Measurements from ENCODE around the gene WDR20. TPM values are rescaled to one million over a fixed set of nuclear protein-coding genes. Genes with fewer than 3 reads are reported as not detected.

Gene WDR20
- total and polyA plus RNA-seq, 2 of the 8 experiments (the other 6 are each of a cell fraction or from before 2014, with no cell fraction given): 11.2 to 26.7 TPM

DNA sequence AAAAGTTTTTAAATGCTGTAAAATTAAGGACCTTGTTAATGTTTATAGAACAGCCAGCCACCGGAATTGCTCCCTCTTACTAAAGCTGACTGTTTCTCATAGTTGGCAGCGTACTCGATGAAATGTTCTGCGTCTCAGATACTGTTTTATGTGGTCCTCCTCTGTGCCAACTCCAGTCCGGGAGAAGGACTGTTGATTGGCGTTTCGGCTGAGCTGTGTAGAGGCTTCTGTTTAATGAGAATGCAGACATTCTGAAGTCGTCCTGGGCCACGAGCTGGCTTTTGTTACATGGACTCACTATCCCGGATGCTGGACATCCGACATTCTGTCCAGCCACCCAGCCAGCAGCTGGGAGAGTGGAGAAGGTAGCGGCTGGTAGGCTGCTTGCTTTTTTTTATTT lies 75.4 kb downstream of the WDR20 start:
- Histone ChIP-seq H3K56ac (replicated peaks; ENCODE audit: insufficient read length, low read depth, low read length) (no peak overlapping the region), H3K27me3 (replicated peaks in 1 of 4; ENCODE audit: control insufficient read depth in 3 of 4, extremely low read depth in 1 of 4, insufficient read depth in 3 of 4, low read length in 3 of 4) (no peaks in the 10 kb centered on the region), H2BK15ac (ENCODE audit: low read length) (no peak overlapping the region), H3K18ac (ENCODE audit: extremely low read depth, low read length) (no peak overlapping the region), H3K4me3 (ENCODE audit: extremely low read depth in 1 of 4, insufficient read depth in 2 of 4, low read depth in 3 of 4, low read length in 4 of 4) (no peak overlapping the region), H2AK5ac (ENCODE audit: low read depth, low read length) (no peak overlapping the region), H3K4ac (replicated peaks; ENCODE audit: insufficient read length, low read depth, low read length) (no peak overlapping the region), H3K23me2 (ENCODE audit: low read depth, low read length) (no peaks in the 10 kb centered on the region), H4K5ac (ENCODE audit: insufficient read length, low read depth, low read length) (no peak overlapping the region), H3K79me1 (ENCODE audit: low read depth, low read length) (peaks cover 10% of the 10 kb centered on the region), H3K36me3 (ENCODE audit: control insufficient read depth in 2 of 4, insufficient read depth in 4 of 4, low read length in 3 of 4) (no peaks in the 10 kb centered on the region), H3K79me2 (ENCODE audit: control insufficient read depth in 1 of 2, insufficient read depth in 2 of 2, low read length in 2 of 2) (peaks cover 0 to 21% of the 10 kb centered on the region in 2 experiments; a peak in 2 of 4 replicates), H3K23ac (ENCODE audit: insufficient read length) (no peak overlapping the region), H3K14ac (ENCODE audit: insufficient read length) (no peak overlapping the region), H2BK120ac (replicated peaks; ENCODE audit: low read depth, low read length) (no peak overlapping the region), H4K8ac (ENCODE audit: extremely low read depth, insufficient read depth, low read length) (peak overlapping the region; percentile 29; the same call in 1 of the 2 replicates), H3K9ac (replicated peaks in 1 of 4; ENCODE audit: extremely low read depth in 1 of 4, low read depth in 3 of 4, low read length in 3 of 4) (no peak overlapping the region), H4K20me1 (replicated peaks in 1 of 2; ENCODE audit: control insufficient read depth in 1 of 2, insufficient read depth in 2 of 2, low read length in 2 of 2) (peaks cover 2 to 21% of the 10 kb centered on the region in 2 experiments), H3K4me2 (ENCODE audit: insufficient read depth in 1 of 2, low read depth in 2 of 2, low read length in 2 of 2) (no peak overlapping the region), H3K4me1 (replicated peaks in 1 of 4; ENCODE audit: control insufficient read depth in 3 of 4, insufficient read depth in 4 of 4, low read length in 3 of 4) (peaks cover 0 to 12% (median 0%) of the 10 kb centered on the region in 4 experiments; a peak in 2 of 7 replicates), H2AFZ (ENCODE audit: low read length) (no peak overlapping the region), H2BK20ac (ENCODE audit: low read length) (no peak overlapping the region), H4K91ac (replicated peaks; ENCODE audit: insufficient read length, low read length) (no peak overlapping the region), H2BK12ac (ENCODE audit: low read depth, low read length) (no peak overlapping the region), H3K9me3 (ENCODE audit: insufficient read depth in 2 of 2, low read depth in 1 of 2, low read length in 1 of 2) (no peaks in the 10 kb centered on the region), H2BK5ac (ENCODE audit: low read depth, low read length) (no peak overlapping the region), H3K27ac (ENCODE audit: low read depth, low read length) (no peak overlapping the region)
- no peak for FAIRE-seq
- CTCF ChIA-PET (ENCODE audit: partially characterized antibody): interaction anchor here (0.6 to 3.0 kb wide), 12 partner anchors 10 to 114 kb away, joined by 3 to 17 read pairs (median 4); no protein-coding TSS in a partner anchor
- no peak for DNase-seq (ENCODE audit: low read depth in 1 of 2, low spot score in 2 of 2)
- POLR2A ChIA-PET (ENCODE audit: partially characterized antibody): interaction anchor here (0.7 to 1.3 kb wide), 3 partner anchors 9 to 703 kb away, joined by 3 to 5 read pairs (median 4); no protein-coding TSS in a partner anchor
- 87% methylated on average over 12 of the region's 12 CpGs; no CpG with 5 or more reads in 1 of the 2 experiments for WGBS, 2 experiments (ENCODE audit: extremely low coverage in 1 of 2, insufficient coverage in 1 of 2, insufficient read length in 1 of 2, insufficient replicate concordance in 2 of 2, low coverage in 1 of 2, low lambda C conversion rate in 2 of 2, missing lambda C conversion rate in 1 of 2)
- no peak for TF ChIP-seq CBX8 (IDR thresholded peaks at IDR 0.05; ENCODE audit: borderline replicate concordance, low read depth, low read length)
- no peak for TF ChIP-seq ASH2L (IDR thresholded peaks at IDR 0.05; ENCODE audit: low read length)
